Tibial nerve (tissue), 4 donors: ENCODE results near the gene MEA1.

Experiments
- CTCF ChIP-seq, 5 experiments: fragments of 200-600 bp in 3 of 5; fragments of 450-650 bp in 2 of 5; sonication (generic) in 3 of 5; IDR thresholded peaks; one replicate each; pipeline ENCODE4 v1.5.1; 2016 to 2019; ENCODE audit warnings: antibody characterized with exemption in 5 of 5, mild to moderate bottlenecking in 3 of 5, moderate library complexity in 2 of 5
- EP300 ChIP-seq, 2 donors: sonication (generic); formaldehyde crosslinking; IDR thresholded peaks; one replicate each; pipeline ENCODE4 v1.6.1; 2017; ENCODE audit warnings: antibody characterized with exemption in 2 of 2, mild to moderate bottlenecking in 1 of 2
- POLR2A ChIP-seq, 2 donors: fragments of 450-650 bp; IDR thresholded peaks; one replicate each; pipeline ENCODE4 v1.6.1; 2017; ENCODE audit warnings: antibody characterized with exemption in 2 of 2, mild to moderate bottlenecking in 2 of 2, moderate library complexity in 2 of 2

- TF ChIP-seq POLR2A (IDR thresholded peaks at IDR 0.05): no peak
- TF ChIP-seq CTCF (IDR thresholded peaks at IDR 0.05): no peak
- TF ChIP-seq EP300 (IDR thresholded peaks at IDR 0.05): no peak
Measured at GRCh38 chr6:42984924-42985475, 28.7 kb downstream of the MEA1 start.
